ENCODE measurements around the gene LPP. TPM values are rescaled to one million over a fixed set of nuclear protein-coding genes. Genes with fewer than 3 reads are reported as not detected.

LPP gene
- total and polyA plus RNA-seq, 2 of the 13 experiments (the other 11 are each of a cell fraction or from before 2014, with no cell fraction given): 19.2 to 29.9 TPM

GRCh38 chr3:188322135-188322887 is 168.4 kb downstream of the LPP start (continued):
- TF ChIP-seq ATF7 (IDR thresholded peaks at IDR 0.05) (no peak), ATF7 (CRISPR knock-in tag; IDR thresholded peaks at IDR 0.05) (no peak), HNRNPH1 (optimal IDR thresholded peaks at IDR 0.05; ENCODE audit: low read depth, low read length) (no peak)

GRCh38 chr3:188323067-188323842 is 169.3 kb downstream of the LPP start:
- Histone ChIP-seq H3K4me2 (ENCODE audit: low read depth, low read length) (no peak overlapping the region), H3K9me3 (ENCODE audit: low read length) (no peaks in the 10 kb centered on the region), H3K36me3 (replicated peaks in 1 of 2; ENCODE audit: control insufficient read depth in 1 of 2, insufficient read depth in 2 of 2, low read length in 2 of 2) (0 out of 5 replicates have a peak, but pooled peaks cover 0 to 9% of the 10 kb centered on the region in 2 experiments), H3K79me2 (ENCODE audit: insufficient read depth, low read length) (peaks cover 17% of the 10 kb centered on the region), H3K4me3 (replicated peaks in 1 of 3; ENCODE audit: insufficient read depth in 1 of 3, low read depth in 2 of 3, low read length in 3 of 3) (no peak overlapping the region), H3K27ac (ENCODE audit: extremely low read length, insufficient read depth, low read length) (no peak overlapping the region), H3K4me1 (ENCODE audit: insufficient read depth, low read length) (peaks cover 12% of the 10 kb centered on the region), H4K20me1 (ENCODE audit: insufficient read depth, low read length) (no peaks in the 10 kb centered on the region), H2AFZ (ENCODE audit: low read length) (no peak overlapping the region), H3K9ac (ENCODE audit: insufficient read depth, low read depth, low read length) (no peak overlapping the region), H3K27me3 (ENCODE audit: control insufficient read depth in 1 of 2, insufficient read depth in 2 of 2, low read length in 2 of 2) (no peaks in the 10 kb centered on the region)
- POLR2A ChIA-PET: no interaction called here
- 93% methylated on average over 6 of the region's 6 CpGs for WGBS (ENCODE audit: low lambda C conversion rate)
- CTCF ChIA-PET (ENCODE audit: low intra/inter-chr PET ratio, low total read pairs): no interaction called here
- FAIRE-seq: no peak
- in situ Hi-C loops (cut with HindIII; ENCODE audit: extremely low pct_ligation_motif_present, low pct_unique_long_range_greater_than_20kb): no loop called here
- no peak for ATAC-seq
- intact Hi-C loops (cut with micrococcal nuclease; ENCODE audit: unreplicated experiment): no loop called here
- no peak for DNase-seq (ENCODE audit: low spot score)
- no TSS peak for BruUV-seq (replicated peaks)
- no peak for TF ChIP-seq TFAP4 (IDR thresholded peaks at IDR 0.05; ENCODE audit: borderline replicate concordance, low read depth)
- no peak for TF ChIP-seq HOMEZ (CRISPR knock-in tag; IDR thresholded peaks at IDR 0.05; ENCODE audit: low read depth)
- no peak for TF ChIP-seq ZNF407 (CRISPR knock-in tag; IDR thresholded peaks at IDR 0.05; ENCODE audit: not compliant biosample characterization)
